A673 (cell line): Measurements from ENCODE around the gene AKAP7. TPM values are rescaled to one million over a fixed set of nuclear protein-coding genes. Genes with fewer than 3 reads are reported as not detected.

Experiments
- BruUV-seq: library from RNA; stranded (reverse); fragments of 400-500 nt; replicated peaks from 2 replicates; lab custom pipeline; 2021; lab: Mats Ljungman, UMichigan
- CTCF ChIA-PET: fragments of 300-600 bp; sonication (Branson Sonifier 250); formaldehyde crosslinking; loops from one replicate; lab custom pipeline; 2022; ENCODE audit warnings: antibody characterized with exemption; lab: Charles Lee
- POLR2A ChIA-PET: fragments of 300-600 bp; sonication (Branson Sonifier 250); formaldehyde crosslinking; loops from one replicate; lab custom pipeline; 2022; ENCODE audit warnings: antibody characterized with exemption; ENCODE audit not compliant: low non-redundant PET; lab: Charles Lee
- DNase-seq: peaks from one replicate; pipeline ENCODE4 v3.0.0-alpha.2; 2015; ENCODE audit warnings: low spot score
- H3K27ac ChIP-seq: fragments of 200-600 bp; sonication (generic); 2 replicates; pipeline ENCODE4 v1.5.1; 2016; ENCODE audit warnings: mixed run types, low read depth, mild to moderate bottlenecking, mixed read lengths, antibody characterized with exemption, low read length; ENCODE audit not compliant: poor library complexity, severe bottlenecking
- H3K27me3 ChIP-seq: fragments of 200-600 bp; sonication (generic); replicated peaks from 2 replicates; pipeline ENCODE4 v1.6.1; 2017; ENCODE audit warnings: mixed run types, low read depth, mild to moderate bottlenecking, mixed read lengths, antibody characterized with exemption, low read length; ENCODE audit not compliant: insufficient read depth, poor library complexity
- H3K36me3 ChIP-seq: fragments of 200-600 bp; sonication (generic); 2 replicates; pipeline ENCODE4 v1.6.1; 2016; ENCODE audit warnings: mixed run types, mild to moderate bottlenecking, mixed read lengths, antibody characterized with exemption, low read length; ENCODE audit not compliant: insufficient read depth, poor library complexity, severe bottlenecking
- H3K4me1 ChIP-seq: fragments of 200-600 bp; sonication (generic); 2 replicates; pipeline ENCODE4 v1.6.1; 2017; ENCODE audit warnings: mixed run types, mild to moderate bottlenecking, mixed read lengths, antibody characterized with exemption, low read length; ENCODE audit not compliant: insufficient read depth, poor library complexity, severe bottlenecking
- H3K4me3 ChIP-seq: fragments of 200-600 bp; sonication (generic); 2 replicates; pipeline ENCODE4 v1.5.1; 2016; ENCODE audit warnings: low read depth, mixed run types, mild to moderate bottlenecking, mixed read lengths, low read length; ENCODE audit not compliant: poor library complexity, severe bottlenecking
- H3K9me3 ChIP-seq: fragments of 200-600 bp; sonication (generic); 2 replicates; pipeline ENCODE4 v1.6.1; 2016; ENCODE audit warnings: mixed run types, low read depth, mild to moderate bottlenecking, mixed read lengths, antibody characterized with exemption, low read length; ENCODE audit not compliant: poor library complexity, severe bottlenecking
- EZH2 ChIP-seq: fragments of 200-600 bp; sonication (generic); IDR thresholded peaks from 2 replicates; pipeline ENCODE4 v1.6.1; 2017; ENCODE audit warnings: borderline replicate concordance, low read depth, mild to moderate bottlenecking, mixed read lengths, antibody characterized with exemption, low read length; ENCODE audit not compliant: poor library complexity, severe bottlenecking
- intact Hi-C: fragments of 100-400 bp; cut with micrococcal nuclease; formaldehyde crosslinking; loops from one replicate; pipeline ENCODE4 v1.10.0; 2022; ENCODE audit not compliant: unreplicated experiment
- total RNA-seq: library from RNA; stranded (reverse); gene quantifications from 2 replicates; pipeline ENCODE4 v1.2.3, GENCODE V29; 2021
- TF ChIP-seq, protein P1 (sequence below): fragments of 300-800, 200-600 bp; sonication (generic); conservative IDR thresholded peaks from 2 replicates; pipeline ENCODE4 v1.5.1; 2017; ENCODE audit warnings: low read depth, mild to moderate bottlenecking, antibody characterized with exemption, low read length, moderate library complexity, mixed read lengths

Gene AKAP7
- total RNA-seq, 1 experiment from 2014 or later = 59.5 TPM

DNA sequence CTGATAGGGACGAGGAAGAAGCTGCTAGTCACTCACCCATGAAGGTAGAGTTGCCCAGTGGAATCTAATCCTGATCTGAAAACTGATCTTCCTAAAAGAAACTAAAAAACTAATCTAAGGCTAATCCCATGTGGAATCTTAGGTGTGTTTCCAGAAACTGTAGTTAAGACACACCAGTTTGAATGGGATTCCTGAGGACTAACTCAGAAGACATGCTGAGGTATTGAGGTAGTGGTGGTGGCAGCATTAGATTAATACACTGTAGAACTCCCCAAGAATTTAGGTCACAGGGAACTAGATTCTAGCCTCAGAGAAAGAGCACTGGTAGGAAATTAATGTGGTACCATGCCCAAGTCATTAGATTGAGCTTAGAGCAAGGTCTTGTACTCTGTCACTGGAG is 19.6 kb upstream of the AKAP7 start:
- CTCF ChIA-PET = interaction anchor here (0.6 to 3.3 kb wide), 2 partner anchors 14 to 230 kb away, joined by 8 to 16 read pairs; no protein-coding TSS in a partner anchor
- H3K27ac ChIP-seq = no peak overlapping the region
- peaks cover 10% of the 10 kb centered on the region for H3K9me3 ChIP-seq
- TF ChIP-seq, protein P1, sequence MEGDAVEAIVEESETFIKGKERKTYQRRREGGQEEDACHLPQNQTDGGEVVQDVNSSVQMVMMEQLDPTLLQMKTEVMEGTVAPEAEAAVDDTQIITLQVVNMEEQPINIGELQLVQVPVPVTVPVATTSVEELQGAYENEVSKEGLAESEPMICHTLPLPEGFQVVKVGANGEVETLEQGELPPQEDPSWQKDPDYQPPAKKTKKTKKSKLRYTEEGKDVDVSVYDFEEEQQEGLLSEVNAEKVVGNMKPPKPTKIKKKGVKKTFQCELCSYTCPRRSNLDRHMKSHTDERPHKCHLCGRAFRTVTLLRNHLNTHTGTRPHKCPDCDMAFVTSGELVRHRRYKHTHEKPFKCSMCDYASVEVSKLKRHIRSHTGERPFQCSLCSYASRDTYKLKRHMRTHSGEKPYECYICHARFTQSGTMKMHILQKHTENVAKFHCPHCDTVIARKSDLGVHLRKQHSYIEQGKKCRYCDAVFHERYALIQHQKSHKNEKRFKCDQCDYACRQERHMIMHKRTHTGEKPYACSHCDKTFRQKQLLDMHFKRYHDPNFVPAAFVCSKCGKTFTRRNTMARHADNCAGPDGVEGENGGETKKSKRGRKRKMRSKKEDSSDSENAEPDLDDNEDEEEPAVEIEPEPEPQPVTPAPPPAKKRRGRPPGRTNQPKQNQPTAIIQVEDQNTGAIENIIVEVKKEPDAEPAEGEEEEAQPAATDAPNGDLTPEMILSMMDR = no peak
- no peak for TF ChIP-seq EZH2
- H3K4me3 ChIP-seq = no peak overlapping the region
- no TSS peak for BruUV-seq
- no peaks in the 10 kb centered on the region for H3K36me3 ChIP-seq
- H3K4me1 ChIP-seq = peaks cover 6% of the 10 kb centered on the region
- POLR2A ChIA-PET = no interaction called here
- no peak for DNase-seq
- H3K27me3 ChIP-seq = no peaks in the 10 kb centered on the region
- intact Hi-C loops = loop anchor here (1.0 to 5.0 kb wide), 2 partner anchors 53 to 230 kb away; partner anchors contain the start of gene EPB41L2

DNA sequence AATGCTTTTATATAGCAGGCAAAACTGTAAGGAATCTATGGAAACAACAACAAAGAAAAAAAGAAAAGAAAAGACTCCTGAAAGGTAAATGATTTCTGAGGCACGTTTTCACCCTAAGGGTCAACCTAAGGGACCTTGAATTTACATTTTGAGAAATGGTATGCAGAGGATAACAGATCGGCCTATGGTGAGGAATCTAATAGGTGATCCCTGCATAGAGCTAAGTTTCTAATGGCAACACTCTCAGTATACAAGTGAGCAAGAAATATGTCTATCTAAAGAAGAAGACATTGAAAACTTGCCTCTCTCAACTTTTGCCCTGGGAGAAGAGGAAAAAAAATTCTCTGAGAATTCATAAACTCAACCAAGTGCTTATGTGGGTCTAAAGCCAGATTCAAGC is 18.9 kb upstream of the AKAP7 start:
- intact Hi-C loops = loop anchor here (1.0 to 5.0 kb wide), 2 partner anchors 54 to 231 kb away; partner anchors contain the start of gene EPB41L2
- Histone ChIP-seq H3K4me1 (peaks cover 12% of the 10 kb centered on the region), H3K27ac (no peak overlapping the region), H3K4me3 (no peak overlapping the region), H3K27me3 (no peaks in the 10 kb centered on the region), H3K9me3 (peaks cover 10% of the 10 kb centered on the region), H3K36me3 (no peaks in the 10 kb centered on the region)
- CTCF ChIA-PET = interaction anchor here (0.6 to 3.3 kb wide), 3 partner anchors 14 to 231 kb away, joined by 3 to 16 read pairs (median 8); no protein-coding TSS in a partner anchor
- TF ChIP-seq, protein P1 = no peak
- TF ChIP-seq EZH2 = no peak
- DNase-seq = no peak
- BruUV-seq = no TSS peak
- POLR2A ChIA-PET = no interaction called here

DNA sequence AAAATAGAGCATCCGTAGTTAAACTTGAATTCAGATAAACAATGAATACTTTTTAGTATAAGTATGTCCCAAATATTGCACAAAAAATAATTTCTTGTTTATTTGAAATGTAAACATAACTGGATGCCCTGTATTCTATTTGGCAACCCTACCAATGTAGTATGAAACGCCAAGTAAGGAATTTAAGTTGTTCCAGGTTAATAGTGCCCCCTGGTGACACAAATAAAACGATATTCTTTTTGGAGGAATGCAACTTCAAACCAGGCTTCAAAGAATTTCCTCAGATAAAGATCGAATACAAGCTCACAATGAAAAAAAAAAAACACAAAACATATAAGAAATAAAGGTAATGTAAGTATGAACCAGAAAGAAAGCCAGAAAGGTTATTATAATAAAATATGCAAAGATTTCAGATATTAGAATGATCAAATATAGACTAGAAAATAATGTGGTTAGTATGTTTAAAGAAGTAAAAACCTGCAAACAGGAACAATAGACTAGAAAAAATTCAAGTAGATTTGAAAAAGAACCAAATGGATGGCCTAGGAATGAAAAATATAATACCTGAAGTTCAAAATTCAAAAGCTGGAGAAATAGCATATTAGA is 18.4 kb upstream of the AKAP7 start:
- peaks cover 10% of the 10 kb centered on the region for H3K9me3 ChIP-seq
- intact Hi-C loops = loop anchor here (1.0 to 5.0 kb wide), 2 partner anchors 55 to 232 kb away; partner anchors contain the start of gene EPB41L2
- no TSS peak for BruUV-seq
- H3K27ac ChIP-seq = no peak overlapping the region
- no peaks in the 10 kb centered on the region for H3K27me3 ChIP-seq
- H3K4me3 ChIP-seq = no peak overlapping the region
- peaks cover 18% of the 10 kb centered on the region for H3K4me1 ChIP-seq
- TF ChIP-seq EZH2 = no peak
- TF ChIP-seq, protein P1 = peak; percentile 64
- peak; percentile 78 for DNase-seq
- ChIA-PET CTCF (interaction anchor here (1.0 to 3.3 kb wide), 2 partner anchors 51 to 231 kb away, joined by 3 to 16 read pairs; no protein-coding TSS in a partner anchor), POLR2A (no interaction called here)
- H3K36me3 ChIP-seq = no peaks in the 10 kb centered on the region
